Inferior parietal cortex (tissue), 1 donor: ENCODE results near the gene DUS2.

Source experiments
- DNase-seq: peaks from one replicate; pipeline ENCODE4 v3.0.0-alpha.2; 2016; ENCODE audit errors: extremely low spot score

Gene DUS2

GRCh38 chr16:68046106-68046505 is 23.0 kb downstream of the DUS2 start:
- DNase-seq, result no peak

GRCh38 chr16:68047987-68048386 is 24.9 kb downstream of the DUS2 start:
- DNase-seq, result no peak

GRCh38 chr16:68049449-68049848 is 26.4 kb downstream of the DUS2 start:
- DNase-seq, result no peak

DNA sequence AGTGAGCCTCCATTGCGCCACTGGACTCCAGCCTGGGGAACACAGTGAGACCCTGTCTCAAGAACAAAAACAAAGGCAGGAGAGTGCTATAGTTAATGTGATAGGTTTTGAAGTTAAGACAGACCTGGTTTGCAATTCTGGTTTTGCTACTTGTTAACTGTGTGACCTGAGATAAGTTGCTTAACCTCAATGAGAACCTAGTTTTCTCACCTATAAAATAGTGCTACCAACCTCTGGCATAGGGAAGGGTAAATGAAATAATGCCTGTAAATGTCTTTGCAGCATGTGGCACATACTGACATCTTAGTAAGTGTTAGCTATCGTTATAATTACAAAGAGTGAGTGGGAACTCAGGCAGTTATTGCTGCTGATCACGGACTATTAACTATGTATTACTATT is 32.3 kb downstream of the DUS2 start:
- DNase-seq, result no peak

GRCh38 chr16:68059804-68060203 is 36.7 kb downstream of the DUS2 start:
- no peak for DNase-seq

- DNase-seq, result no peak
Observed at GRCh38 chr16:68061396-68061795, 38.3 kb downstream of the DUS2 start.

- DNase-seq, result no peak
Observed at GRCh38 chr16:68062910-68063393, 39.9 kb downstream of the DUS2 start.

- peak; percentile 61 for DNase-seq
Observed at GRCh38 chr16:68064791-68065365, 41.8 kb downstream of the DUS2 start.

DNA sequence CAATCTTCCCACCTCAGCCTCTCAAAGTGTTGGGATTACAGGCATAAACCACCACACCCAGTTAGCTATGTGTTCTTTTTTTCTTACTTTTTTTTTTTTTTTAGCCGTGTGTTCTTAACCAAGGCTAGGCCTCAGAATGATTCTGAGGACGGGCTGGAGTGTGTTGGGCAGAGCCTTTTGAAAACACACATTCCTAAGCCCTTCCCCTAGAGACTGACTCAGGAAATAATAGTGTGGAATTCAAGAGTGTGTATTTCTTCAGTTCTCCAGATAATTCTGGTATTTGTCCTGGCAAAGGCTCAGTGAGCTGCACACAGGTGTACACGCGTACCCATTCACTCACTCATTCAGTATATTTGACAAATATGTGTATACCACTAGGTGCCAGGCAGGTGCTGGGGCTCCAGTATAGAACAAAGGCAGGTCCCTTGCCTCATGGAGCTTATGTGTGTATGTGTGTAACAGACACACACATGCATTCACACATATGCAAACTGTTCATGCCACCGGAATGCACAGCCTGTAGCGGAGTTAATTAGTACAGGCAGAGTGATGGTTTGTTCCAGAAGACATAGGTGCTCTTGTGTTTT is 42.7 kb downstream of the DUS2 start:
- DNase-seq, result no peak

- DNase-seq, result no peak
Observed at GRCh38 chr16:68066763-68067162, 43.7 kb downstream of the DUS2 start.

DNA sequence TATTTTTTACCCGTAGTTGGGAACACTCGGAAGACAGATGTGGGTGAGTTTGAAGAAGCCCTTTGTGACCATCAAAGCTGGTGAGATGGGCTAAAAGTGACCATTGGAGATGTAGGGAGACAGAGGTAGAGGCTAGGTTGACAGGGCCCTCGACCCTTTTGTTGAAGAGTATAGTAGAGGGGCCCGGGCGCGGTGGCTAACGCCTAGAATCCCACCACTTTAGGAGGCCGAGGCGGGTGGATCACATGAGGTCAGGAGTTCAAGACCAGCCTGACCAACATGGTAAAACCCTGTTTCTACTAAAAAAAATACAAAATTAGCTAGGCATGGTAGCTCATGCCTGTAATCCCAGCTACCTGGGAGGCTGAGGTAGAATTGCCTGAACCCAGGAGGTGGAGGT is 45.8 kb downstream of the DUS2 start:
- no peak for DNase-seq

DNA sequence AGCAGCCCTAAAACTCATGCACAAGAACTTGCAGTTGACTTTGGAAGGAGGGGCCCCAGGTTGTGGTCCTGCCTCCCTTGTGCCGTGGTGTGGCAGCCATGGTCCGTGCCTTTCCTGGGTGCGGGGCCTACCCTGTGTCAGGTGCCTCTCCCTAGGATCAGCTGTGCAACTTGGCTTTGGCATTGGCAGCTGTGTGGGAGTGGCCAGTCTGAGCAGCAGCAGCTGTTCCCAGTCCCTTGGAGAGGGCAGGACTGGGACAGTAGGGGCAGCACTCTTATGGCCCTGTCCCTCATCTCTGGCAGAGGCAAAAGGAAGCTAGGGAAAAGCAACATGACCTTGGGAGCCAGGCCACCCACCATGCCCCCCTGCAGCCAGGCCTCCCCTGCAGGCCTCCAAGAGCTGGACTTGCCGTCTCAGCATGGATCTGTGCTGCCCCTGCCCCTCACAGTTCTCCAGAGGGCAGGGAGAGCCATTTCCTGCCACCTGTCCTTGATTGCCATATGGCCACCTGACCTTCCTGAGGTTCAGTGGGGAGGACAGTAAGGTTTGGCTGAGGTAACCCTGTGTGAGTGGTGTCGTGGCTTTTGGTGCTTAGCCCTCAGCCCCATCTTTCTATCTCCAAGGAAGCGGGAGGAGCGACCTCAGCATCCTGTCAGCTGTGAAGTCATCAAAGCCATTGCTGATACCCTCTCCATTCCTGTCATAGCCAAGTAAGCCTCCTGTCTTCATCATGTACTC is 46.6 kb downstream of the DUS2 start:
- DNase-seq, result no peak

GRCh38 chr16:68070249-68070730 is 47.2 kb downstream of the DUS2 start:
- DNase-seq, result no peak

GRCh38 chr16:68070806-68071517 is 47.9 kb downstream of the DUS2 start:
- DNase-seq, result no peak

GRCh38 chr16:68071518-68071901 is 48.4 kb downstream of the DUS2 start:
- DNase-seq, result no peak

- DNase-seq, result no peak
Observed at GRCh38 chr16:68072038-68072695, 49.1 kb downstream of the DUS2 start.

DNA sequence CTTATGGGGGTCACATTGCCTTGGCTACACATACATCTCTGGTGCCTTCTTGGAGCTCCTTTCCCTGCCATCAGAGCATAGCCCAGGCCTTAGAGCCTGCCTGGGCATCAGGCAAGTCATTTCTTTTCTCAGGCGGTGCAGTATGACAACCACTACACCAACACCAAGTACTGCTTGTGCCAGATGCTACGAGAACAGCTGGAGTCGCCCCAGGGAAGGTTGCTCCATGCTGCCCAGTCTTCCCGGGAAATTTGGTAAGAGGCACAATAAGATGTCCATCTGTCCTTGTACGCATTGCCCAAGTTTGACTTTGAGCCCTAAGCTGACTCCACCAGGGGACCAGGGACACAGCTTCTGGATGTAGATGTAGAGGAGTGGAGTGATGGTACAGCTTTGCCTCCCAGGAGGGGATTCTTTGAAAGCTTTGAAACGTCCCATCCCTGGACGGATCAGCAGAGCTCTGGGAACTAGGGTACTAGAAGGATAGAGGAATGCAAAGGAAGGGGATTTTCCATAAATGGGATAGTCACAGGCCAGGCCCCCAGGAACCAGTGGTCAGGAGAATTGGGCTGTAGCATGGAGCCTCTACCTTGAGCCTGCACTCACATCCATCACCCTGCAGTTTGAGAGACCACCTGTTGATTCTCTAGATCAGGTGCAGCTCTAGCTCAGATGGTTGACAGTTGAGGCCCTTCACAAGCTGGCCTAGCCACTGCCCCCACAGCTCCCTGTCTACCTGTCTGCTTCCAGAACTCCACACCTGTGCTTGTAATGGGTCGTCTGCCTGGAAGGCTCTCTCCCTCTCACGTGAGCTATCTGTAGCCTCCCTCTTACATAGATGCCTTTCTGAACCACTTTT is 51.0 kb downstream of the DUS2 start:
- DNase-seq, result no peak

DNA sequence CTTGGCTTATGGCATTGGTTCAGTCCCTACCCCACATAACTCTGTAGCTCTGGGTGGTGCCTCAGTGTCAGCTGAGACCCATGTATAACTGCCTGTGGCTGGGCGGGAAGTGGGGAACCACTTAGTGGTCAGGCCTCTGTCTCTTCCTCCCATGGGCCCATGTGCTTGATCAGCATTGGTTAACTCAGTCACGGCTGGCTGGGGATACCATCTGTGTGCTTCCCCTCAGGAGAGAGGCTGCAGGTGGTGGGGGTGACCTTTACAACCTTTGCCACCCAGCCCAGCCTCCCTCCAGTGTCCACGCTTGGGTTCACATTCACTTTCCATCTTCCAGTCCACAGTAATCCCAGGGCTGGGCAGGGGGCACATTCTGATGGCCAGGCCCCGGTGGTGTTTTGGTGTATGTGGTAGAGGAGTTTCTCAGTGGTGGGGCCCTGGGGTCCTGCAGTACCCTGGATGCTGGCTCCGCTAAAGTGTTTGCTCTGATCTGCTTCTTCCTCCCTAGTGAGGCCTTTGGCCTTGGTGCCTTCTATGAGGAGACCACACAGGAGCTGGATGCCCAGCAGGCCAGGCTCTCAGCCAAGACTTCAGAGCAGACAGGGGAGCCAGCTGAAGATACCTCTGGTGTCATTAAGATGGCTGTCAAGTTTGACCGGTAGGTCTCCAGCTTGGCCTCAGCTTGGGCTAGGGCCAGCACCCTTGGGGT is 51.9 kb downstream of the DUS2 start:
- no peak for DNase-seq

GRCh38 chr16:68075980-68076379 is 52.9 kb downstream of the DUS2 start:
- no peak for DNase-seq

DNA sequence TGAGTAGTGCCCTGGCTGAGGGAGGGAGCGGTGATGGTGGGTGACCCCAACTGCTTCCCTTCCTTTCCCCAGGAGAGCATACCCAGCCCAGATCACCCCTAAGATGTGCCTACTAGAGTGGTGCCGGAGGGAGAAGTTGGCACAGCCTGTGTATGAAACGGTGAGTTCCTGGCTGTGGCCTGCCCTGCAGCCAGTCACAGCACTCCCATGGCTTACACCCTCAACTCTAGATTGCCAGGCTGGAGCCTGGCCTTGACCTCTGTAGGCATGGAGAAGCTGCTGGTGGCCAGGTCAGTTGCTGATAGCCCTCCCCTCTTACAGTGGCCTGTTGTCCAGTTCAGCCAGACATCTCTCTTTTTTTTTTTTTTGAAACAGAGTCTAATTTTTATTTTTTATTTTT is 53.5 kb downstream of the DUS2 start:
- no peak for DNase-seq
